Body of pancreas (tissue), 4 donors: ENCODE measurements around the gene CPLX1. TPM values are rescaled to one million over a fixed set of nuclear protein-coding genes. Genes with fewer than 3 reads are reported as not detected.

Source experiments
- ATAC-seq: fragments of 150-250 bp; one replicate; pipeline ENCODE4 v1.9.1; 2016
- DNase-seq, 4 donors: peaks; one replicate each; pipeline ENCODE4 v3.0.0-alpha.2; 2019
- H3K27ac ChIP-seq, 4 donors: fragments of 200-600 bp; sonication (generic); 1 replicate in 3 of 4; 2 replicates in 1 of 4; pipeline versions ENCODE4 v1.5.1 to v1.6.1; 2016 to 2019; ENCODE audit warnings: mild to moderate bottlenecking in 1 of 4, mixed read lengths in 1 of 4, moderate library complexity in 1 of 4
- H3K27me3 ChIP-seq, 2 donors: fragments of 200-600 bp; sonication (generic); one replicate each; pipeline ENCODE4 v1.6.0; 2016; ENCODE audit warnings: mild to moderate bottlenecking in 1 of 2
- H3K36me3 ChIP-seq, 2 donors: fragments of 200-600 bp; sonication (generic); replicated peaks in 1 of 2; 2 replicates each; pipeline ENCODE4 v1.5.1; 2016; ENCODE audit warnings: low read depth in 2 of 2; ENCODE audit not compliant: insufficient read depth in 1 of 2
- H3K4me1 ChIP-seq: fragments of 200-600 bp; sonication (generic); one replicate; pipeline ENCODE4 v1.6.0; 2016
- H3K4me3 ChIP-seq, 2 donors: fragments of 200-600 bp; sonication (generic); 1 replicate in 1 of 2; 2 replicates in 1 of 2; pipeline ENCODE4 v1.5.1; 2016 to 2019
- H3K9me3 ChIP-seq, 3 donors: fragments of 200-600 bp; sonication (generic); 1 replicate in 2 of 3; 2 replicates in 1 of 3; pipeline ENCODE4 v1.5.1; 2016
- POLR2A ChIP-seq, 3 donors: fragments of 450-650 bp; IDR thresholded peaks; one replicate each; pipeline ENCODE4 v1.6.1; 2016; ENCODE audit warnings: antibody characterized with exemption in 3 of 3, mild to moderate bottlenecking in 2 of 3
- WGBS, 2 donors: methylation state at CpG; one replicate each; pipeline ENCODE4 v1.1.5; 2017; 5-methylcytosine and 5-hydroxymethylcytosine counted together
- intact Hi-C: fragments of 100-400 bp; cut with DNase I; formaldehyde crosslinking; loops from one replicate; pipeline ENCODE4 v1.15.1; 2023
- total RNA-seq, 2 donors: library from RNA; depleted of rRNA; stranded (reverse); fragments of >200 nt; gene quantifications; one replicate each; pipeline ENCODE4 v1.1.0, GENCODE V29; 2016
- TF ChIP-seq, protein P1 (sequence below), 7 experiments: fragments of 450-650 bp in 4 of 7; fragments of 200-600 bp in 3 of 7; sonication (generic) in 3 of 7; IDR thresholded peaks; one replicate each; pipeline ENCODE4 v1.5.1; 2016 to 2019; ENCODE audit warnings: antibody characterized with exemption in 7 of 7

The CPLX1 gene
- total RNA-seq, 2 donors from 2014 or later, result 0.52 to 2.0 TPM

DNA sequence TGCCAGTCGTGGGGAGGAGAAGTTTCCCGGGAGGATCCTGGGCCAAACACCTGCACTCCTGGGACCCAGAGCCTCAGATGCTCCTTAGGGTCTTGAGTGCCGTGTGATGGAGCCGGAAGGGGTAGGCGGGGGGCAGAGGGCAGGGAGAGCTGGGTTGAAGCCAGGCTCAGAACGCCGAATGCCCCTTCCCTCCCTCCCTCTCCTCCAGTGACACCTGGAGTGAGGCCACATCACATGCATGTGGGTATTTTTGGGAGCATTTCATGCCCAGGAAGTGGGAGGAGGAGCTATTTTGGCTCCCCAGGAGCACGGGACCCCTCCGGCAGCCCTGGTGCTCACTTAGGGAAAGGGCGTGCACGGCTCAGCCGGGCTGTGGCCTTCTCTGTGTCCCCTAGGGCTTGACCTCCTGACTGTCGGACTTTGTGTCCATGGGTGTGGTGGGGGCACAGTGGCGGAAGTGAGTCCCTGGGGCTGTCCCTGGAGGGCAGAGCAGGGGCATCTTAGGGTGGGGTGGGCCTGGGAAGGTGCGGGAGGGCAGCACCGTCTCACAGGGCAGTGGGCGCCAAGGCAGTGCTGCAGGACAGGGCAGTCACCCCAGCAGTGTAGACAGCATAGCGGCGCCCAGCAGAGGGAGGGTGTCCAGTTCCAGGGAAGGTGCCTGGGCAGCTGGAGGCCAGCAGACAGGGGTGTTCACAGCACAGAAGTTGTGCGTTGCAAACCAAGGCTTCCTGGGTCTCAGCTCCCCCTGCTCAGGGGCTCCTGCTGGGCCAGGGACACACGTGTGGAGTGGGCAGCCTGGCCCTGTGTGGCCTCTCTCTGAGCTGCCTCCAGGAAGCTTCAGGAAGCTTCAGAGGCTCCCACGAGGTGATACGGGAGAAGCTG lies 4.9 kb upstream of the CPLX1 start:
- no peak for ATAC-seq
- Histone ChIP-seq H3K4me1 (peaks cover 27% of the 10 kb centered on the region), H3K27me3 (peaks cover 0 to 4% of the 10 kb centered on the region in 2 donors), H3K9me3 (no peaks in the 10 kb centered on the region), H3K4me3 (no peak overlapping the region), H3K27ac (no peak overlapping the region), H3K36me3 (no peaks in the 10 kb centered on the region)
- no peak for DNase-seq
- intact Hi-C loops, result no loop called here
- WGBS, 2 donors, result 71 to 82% methylated on average over 15 to 23 of the region's 23 CpGs
- no peak for TF ChIP-seq POLR2A (IDR thresholded peaks at IDR 0.05)
- TF ChIP-seq, protein P1, sequence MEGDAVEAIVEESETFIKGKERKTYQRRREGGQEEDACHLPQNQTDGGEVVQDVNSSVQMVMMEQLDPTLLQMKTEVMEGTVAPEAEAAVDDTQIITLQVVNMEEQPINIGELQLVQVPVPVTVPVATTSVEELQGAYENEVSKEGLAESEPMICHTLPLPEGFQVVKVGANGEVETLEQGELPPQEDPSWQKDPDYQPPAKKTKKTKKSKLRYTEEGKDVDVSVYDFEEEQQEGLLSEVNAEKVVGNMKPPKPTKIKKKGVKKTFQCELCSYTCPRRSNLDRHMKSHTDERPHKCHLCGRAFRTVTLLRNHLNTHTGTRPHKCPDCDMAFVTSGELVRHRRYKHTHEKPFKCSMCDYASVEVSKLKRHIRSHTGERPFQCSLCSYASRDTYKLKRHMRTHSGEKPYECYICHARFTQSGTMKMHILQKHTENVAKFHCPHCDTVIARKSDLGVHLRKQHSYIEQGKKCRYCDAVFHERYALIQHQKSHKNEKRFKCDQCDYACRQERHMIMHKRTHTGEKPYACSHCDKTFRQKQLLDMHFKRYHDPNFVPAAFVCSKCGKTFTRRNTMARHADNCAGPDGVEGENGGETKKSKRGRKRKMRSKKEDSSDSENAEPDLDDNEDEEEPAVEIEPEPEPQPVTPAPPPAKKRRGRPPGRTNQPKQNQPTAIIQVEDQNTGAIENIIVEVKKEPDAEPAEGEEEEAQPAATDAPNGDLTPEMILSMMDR (IDR thresholded peaks at IDR 0.05), result no peak

DNA sequence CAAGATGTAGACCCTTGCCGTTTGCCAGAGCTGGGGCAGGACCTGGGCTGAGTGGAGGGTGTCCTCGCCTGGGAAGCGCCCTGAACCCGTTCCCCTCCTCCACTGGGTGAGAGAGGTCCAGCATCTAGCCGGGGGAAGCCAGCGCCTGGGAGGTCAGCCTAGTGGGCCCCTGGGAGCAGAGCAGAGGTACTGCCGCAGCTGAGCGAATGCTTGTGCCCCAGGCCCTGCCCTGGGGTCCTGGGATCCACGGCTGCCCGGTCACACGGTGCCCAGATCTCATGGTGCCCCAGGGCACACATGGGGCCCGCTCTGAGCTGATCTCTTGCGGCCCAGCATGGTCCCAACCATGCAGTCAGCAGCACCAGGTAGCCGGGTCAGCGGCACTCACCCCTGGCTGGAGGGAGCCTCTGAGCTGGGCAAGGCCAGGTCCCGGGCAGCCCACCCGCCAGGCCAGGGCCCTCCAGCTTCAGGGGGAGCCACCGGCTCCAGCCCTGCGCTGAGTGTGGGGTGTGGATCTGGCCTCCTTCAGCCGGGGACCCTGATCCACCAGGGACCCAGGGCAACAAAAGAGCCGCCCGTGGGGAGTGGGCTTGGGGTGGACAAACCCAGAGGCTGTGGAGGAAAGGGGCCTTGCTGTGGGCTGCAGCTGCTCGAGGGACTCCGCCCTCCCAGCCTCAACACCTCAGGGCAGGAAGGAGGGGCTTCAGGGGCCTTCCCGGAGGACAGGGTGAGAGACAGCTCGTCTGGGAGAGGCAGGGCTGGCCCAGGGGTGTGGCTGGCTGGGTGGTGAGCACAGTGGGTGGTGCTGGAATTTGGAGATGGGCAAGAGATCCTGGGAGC lies 4.1 kb upstream of the CPLX1 start:
- no peak overlapping the region for H3K4me3 ChIP-seq
- no peak for ATAC-seq
- no peaks in the 10 kb centered on the region for H3K9me3 ChIP-seq
- no peaks in the 10 kb centered on the region for H3K36me3 ChIP-seq
- TF ChIP-seq, protein P1 (IDR thresholded peaks at IDR 0.05), result no peak
- no peak for TF ChIP-seq POLR2A (IDR thresholded peaks at IDR 0.05)
- DNase-seq, result peak in 2 of 4 donors; percentile 9 to 11
- peaks cover 0 to 12% of the 10 kb centered on the region in 2 donors for H3K27me3 ChIP-seq
- peaks cover 26% of the 10 kb centered on the region for H3K4me1 ChIP-seq
- no peak overlapping the region for H3K27ac ChIP-seq
- intact Hi-C loops, result no loop called here
- WGBS, 2 donors, result 79% methylated on average over 11 to 25 of the region's 26 CpGs

DNA sequence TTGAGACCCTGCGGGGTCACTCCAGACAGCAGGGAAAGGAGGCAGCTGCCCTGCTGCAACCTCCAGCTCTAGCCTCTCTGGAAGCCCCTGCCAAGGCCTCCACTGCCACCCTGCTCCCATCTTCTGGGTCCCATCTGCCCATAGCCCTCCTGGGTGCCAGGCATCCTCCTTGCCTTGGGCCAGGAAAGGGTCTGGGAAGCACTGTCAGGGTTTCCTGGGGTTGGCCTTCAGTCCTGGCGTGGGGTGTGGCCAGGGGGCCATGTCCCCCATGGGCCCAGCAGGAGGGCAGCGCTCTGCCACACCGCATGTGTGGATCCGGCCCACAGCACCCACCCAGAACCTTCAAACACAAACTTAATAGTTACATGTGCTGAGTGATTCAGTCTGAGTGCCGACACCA lies 3.4 kb upstream of the CPLX1 start:
- TF ChIP-seq, protein P1 (IDR thresholded peaks at IDR 0.05), result no peak
- TF ChIP-seq POLR2A (IDR thresholded peaks at IDR 0.05), result no peak

DNA sequence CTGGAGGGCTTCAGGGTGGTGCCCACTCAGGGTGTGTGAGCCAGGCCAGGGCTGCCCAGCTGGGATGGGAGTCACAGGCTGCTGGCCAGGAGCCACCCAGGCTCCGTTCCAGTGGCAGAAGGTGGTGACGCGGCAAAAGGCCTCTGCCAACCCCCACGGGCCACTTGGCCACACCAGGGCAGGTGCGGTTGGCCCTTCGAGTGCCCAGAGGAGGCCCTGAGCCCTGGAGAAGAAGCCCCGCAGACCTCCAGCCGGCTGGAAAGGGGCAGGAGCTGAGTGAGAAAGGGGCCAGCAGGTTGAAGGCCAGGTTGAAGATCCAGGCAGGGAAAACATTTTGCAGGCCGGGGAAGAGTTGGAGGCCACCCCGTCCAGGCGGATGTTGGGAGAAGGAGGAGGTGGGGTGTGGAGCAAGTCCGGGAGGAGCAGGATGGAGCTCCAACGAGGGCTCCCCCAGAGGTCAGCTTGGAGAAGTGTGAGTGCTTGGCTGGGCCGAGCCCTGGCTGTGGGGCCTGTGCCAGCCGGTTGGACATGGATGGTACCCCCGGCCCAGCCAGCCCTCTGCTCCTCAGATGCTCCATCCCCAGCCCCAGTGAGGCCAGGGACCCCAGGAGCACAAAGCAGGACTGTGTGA lies 2.8 kb upstream of the CPLX1 start:
- WGBS, 2 donors, result 35 to 38% methylated on average over 15 to 16 of the region's 16 CpGs
- no peak for TF ChIP-seq POLR2A (IDR thresholded peaks at IDR 0.05)
- TF ChIP-seq, protein P1 (IDR thresholded peaks at IDR 0.05), result no peak
- Histone ChIP-seq H3K4me3 (no peak overlapping the region), H3K4me1 (peaks cover 26% of the 10 kb centered on the region), H3K27ac (no peak overlapping the region), H3K9me3 (no peaks in the 10 kb centered on the region), H3K36me3 (no peaks in the 10 kb centered on the region), H3K27me3 (peaks cover 0 to 21% of the 10 kb centered on the region in 2 donors)
- intact Hi-C loops, result no loop called here
- ATAC-seq (peak; percentile 37), DNase-seq (peak; percentile 56 to 86 (median 72))

More for the DNA sequence above, 3.4 kb upstream of the CPLX1 start:
- 89 to 93% methylated on average over 2 to 6 of the region's 6 CpGs for WGBS, 2 donors
- Histone ChIP-seq H3K4me3 (no peak overlapping the region), H3K27me3 (peaks cover 0 to 19% of the 10 kb centered on the region in 2 donors), H3K27ac (no peak overlapping the region), H3K4me1 (peaks cover 26% of the 10 kb centered on the region), H3K9me3 (no peaks in the 10 kb centered on the region), H3K36me3 (no peaks in the 10 kb centered on the region)
- DNase-seq (peak in 1 of 4 donors; percentile 4), ATAC-seq (no peak)
- intact Hi-C loops, result no loop called here
